GM12875 (cell line): ENCODE results near the gene CAPN6.

Experiments
- H3K4me3 ChIP-seq: one replicate; pipeline ENCODE4 v1.5.1; 2011; ENCODE audit warnings: low read depth, low read length, control low read depth
- CTCF ChIP-seq: IDR thresholded peaks from 2 replicates; pipeline ENCODE4 v1.5.1; 2011; ENCODE audit warnings: low read depth, mild to moderate bottlenecking, control low read depth, inconsistent platforms, low read length, moderate library complexity, borderline replicate concordance; ENCODE audit not compliant: insufficient read depth

Gene CAPN6

GRCh38 chrX:111207851-111208250 is 62.4 kb downstream of the CAPN6 start:
- H3K4me3 ChIP-seq = no peak overlapping the region
- no peak for TF ChIP-seq CTCF

GRCh38 chrX:111200327-111200726 is 70.0 kb downstream of the CAPN6 start:
- no peak overlapping the region for H3K4me3 ChIP-seq
- no peak for TF ChIP-seq CTCF

- no peak for TF ChIP-seq CTCF
- no peak overlapping the region for H3K4me3 ChIP-seq
These were observed 70.8 kb downstream of the CAPN6 start for GRCh38 chrX:111199505-111199904.
